Chondrocyte (in vitro differentiated cells): ENCODE data around the gene HSPA12A. TPM values are rescaled to one million over a fixed set of nuclear protein-coding genes. Genes with fewer than 3 reads are reported as not detected.

Experiments
- DNase-seq: peaks from one replicate; pipeline ENCODE4 v3.0.0; 2021; ENCODE audit warnings: mixed read lengths, low spot score
- H3K27ac Mint-ChIP-seq: one replicate; pipeline ENCODE4 v1.8.0; 2021; ENCODE audit warnings: mild to moderate bottlenecking, moderate library complexity, mixed read lengths; ENCODE audit not compliant: unreplicated experiment
- H3K27me3 Mint-ChIP-seq: 2 replicates; pipeline ENCODE4 v1.8.0; 2021; ENCODE audit warnings: low read depth, mixed read lengths
- H3K36me3 Mint-ChIP-seq: 2 replicates; pipeline ENCODE4 v1.8.0; 2021; ENCODE audit warnings: low read depth, mixed read lengths
- H3K4me1 Mint-ChIP-seq: 2 replicates; pipeline ENCODE4 v1.8.0; 2021; ENCODE audit warnings: low read depth, mild to moderate bottlenecking, mixed read lengths
- H3K4me3 Mint-ChIP-seq: one replicate; pipeline ENCODE4 v1.8.0; 2021; ENCODE audit warnings: mild to moderate bottlenecking, moderate library complexity, mixed read lengths; ENCODE audit not compliant: unreplicated experiment
- H3K9me3 Mint-ChIP-seq: 2 replicates; pipeline ENCODE4 v1.8.0; 2021; ENCODE audit warnings: low read depth, mixed read lengths
- CTCF ChIP-seq: fragments of 200-600 bp; sonication (generic); IDR thresholded peaks from 2 replicates; pipeline ENCODE4 v1.5.0; 2021; ENCODE audit warnings: antibody characterized with exemption, mild to moderate bottlenecking, moderate library complexity
- total RNA-seq: library from RNA; stranded (reverse); gene quantifications from 3 replicates; pipeline ENCODE4 v1.2.1, GENCODE V29; 2021

HSPA12A gene
- total RNA-seq, 1 donor from 2014 or later = 6.9 TPM

- no peaks in the 10 kb centered on the region for H3K36me3 Mint-ChIP-seq
- no peaks in the 10 kb centered on the region for H3K9me3 Mint-ChIP-seq
- H3K27me3 Mint-ChIP-seq = peaks cover 19% of the 10 kb centered on the region
- no peak overlapping the region for H3K4me3 Mint-ChIP-seq
- H3K4me1 Mint-ChIP-seq = no peaks in the 10 kb centered on the region
- no peak for DNase-seq
- TF ChIP-seq CTCF = no peak
- H3K27ac Mint-ChIP-seq = no peak overlapping the region
These were observed 109.2 kb downstream of the HSPA12A start for GRCh38 chr10:116633216-116633600.

- no peaks in the 10 kb centered on the region for H3K4me1 Mint-ChIP-seq
- peaks cover 16% of the 10 kb centered on the region for H3K27me3 Mint-ChIP-seq
- H3K27ac Mint-ChIP-seq = no peak overlapping the region
- no peak overlapping the region for H3K4me3 Mint-ChIP-seq
- no peaks in the 10 kb centered on the region for H3K36me3 Mint-ChIP-seq
- DNase-seq = no peak
- H3K9me3 Mint-ChIP-seq = no peaks in the 10 kb centered on the region
- TF ChIP-seq CTCF = no peak
These were observed 109.7 kb downstream of the HSPA12A start for GRCh38 chr10:116632596-116633215.

GRCh38 chr10:116631871-116632295 lies 110.5 kb downstream of the HSPA12A start:
- no peak for DNase-seq
- no peaks in the 10 kb centered on the region for H3K4me1 Mint-ChIP-seq
- no peaks in the 10 kb centered on the region for H3K36me3 Mint-ChIP-seq
- no peak for TF ChIP-seq CTCF
- H3K27me3 Mint-ChIP-seq = peaks cover 20% of the 10 kb centered on the region
- no peaks in the 10 kb centered on the region for H3K9me3 Mint-ChIP-seq
- no peak overlapping the region for H3K4me3 Mint-ChIP-seq
- no peak overlapping the region for H3K27ac Mint-ChIP-seq

- no peaks in the 10 kb centered on the region for H3K4me1 Mint-ChIP-seq
- no peak overlapping the region for H3K27ac Mint-ChIP-seq
- H3K9me3 Mint-ChIP-seq = no peaks in the 10 kb centered on the region
- H3K36me3 Mint-ChIP-seq = no peaks in the 10 kb centered on the region
- H3K27me3 Mint-ChIP-seq = peaks cover 30% of the 10 kb centered on the region
- H3K4me3 Mint-ChIP-seq = no peak overlapping the region
- no peak for TF ChIP-seq CTCF
- no peak for DNase-seq
These were observed 112.3 kb downstream of the HSPA12A start for GRCh38 chr10:116630020-116630419.

GRCh38 chr10:116629340-116629739 lies 113.0 kb downstream of the HSPA12A start:
- TF ChIP-seq CTCF = no peak
- no peak for DNase-seq
- H3K4me3 Mint-ChIP-seq = no peak overlapping the region
- H3K9me3 Mint-ChIP-seq = no peaks in the 10 kb centered on the region
- H3K27me3 Mint-ChIP-seq = peaks cover 31% of the 10 kb centered on the region
- H3K27ac Mint-ChIP-seq = no peak overlapping the region
- H3K36me3 Mint-ChIP-seq = no peaks in the 10 kb centered on the region
- no peaks in the 10 kb centered on the region for H3K4me1 Mint-ChIP-seq
